ENCODE measurements around the gene FAM20A. TPM values are rescaled to one million over a fixed set of nuclear protein-coding genes. Genes with fewer than 3 reads are reported as not detected.
A peak's percentile ranks its signal among the peaks of the same experiment; 100 is the strongest.

FAM20A gene
- total RNA-seq, 1 experiment from 2014 or later = 0.34 TPM

GRCh38 chr17:68614718-68615117, 13.6 kb upstream of the FAM20A start:
- DNase-seq = no peak
- intact Hi-C loops (cut with micrococcal nuclease; ENCODE audit: unreplicated experiment) = loop anchor here (1.0 to 10.0 kb wide), 2 partner anchors 80 to 150 kb away; no protein-coding TSS in a partner anchor
- Histone ChIP-seq H3K27me3 (replicated peaks; ENCODE audit: control insufficient read depth, insufficient read depth, low read length) (no peaks in the 10 kb centered on the region; the same call in 1 of the 2 replicates), H3K4me1 (no peaks in the 10 kb centered on the region), H3K4me3 (ENCODE audit: low read depth, low read length) (no peak overlapping the region), H3K36me3 (ENCODE audit: control insufficient read depth, insufficient read depth, low read length) (no peaks in the 10 kb centered on the region), H3K9me3 (peaks cover 7% of the 10 kb centered on the region)
- no peaks in the 10 kb centered on the region for H3K4me1 Mint-ChIP-seq (ENCODE audit: low read depth, unreplicated experiment)
- ChIA-PET POLR2A (no interaction called here), CTCF (interaction anchor here (0.6 to 0.7 kb wide), 3 partner anchors 9 to 777 kb away, joined by 4 to 5 read pairs (median 4); no protein-coding TSS in a partner anchor)
- H3K27me3 Mint-ChIP-seq (ENCODE audit: insufficient read depth, unreplicated experiment) = peaks cover 7% of the 10 kb centered on the region
- no peaks in the 10 kb centered on the region for H3K36me3 Mint-ChIP-seq (ENCODE audit: insufficient read depth, unreplicated experiment)
- no peak overlapping the region for H3K27ac Mint-ChIP-seq (ENCODE audit: unreplicated experiment)
- H3K9me3 Mint-ChIP-seq (ENCODE audit: unreplicated experiment) = no peaks in the 10 kb centered on the region
- H3K4me3 Mint-ChIP-seq (ENCODE audit: unreplicated experiment) = no peak overlapping the region
- BruUV-seq (replicated peaks) = no TSS peak
- no peak for TF ChIP-seq CTCF (IDR thresholded peaks at IDR 0.05; ENCODE audit: insufficient read depth in 1 of 2, low read depth in 1 of 2, low read length in 1 of 2, severe bottlenecking in 1 of 2, unreplicated experiment in 1 of 2)

GRCh38 chr17:68613739-68614298, 12.7 kb upstream of the FAM20A start:
- H3K4me3 Mint-ChIP-seq (ENCODE audit: unreplicated experiment) = no peak overlapping the region
- intact Hi-C loops (cut with micrococcal nuclease; ENCODE audit: unreplicated experiment) = loop anchor here (1.0 to 10.0 kb wide), 2 partner anchors 80 to 149 kb away; no protein-coding TSS in a partner anchor

GRCh38 chr17:68612923-68613292, 11.7 kb upstream of the FAM20A start:
- H3K27me3 ChIP-seq (replicated peaks; ENCODE audit: control insufficient read depth, insufficient read depth, low read length) = no peaks in the 10 kb centered on the region; the same call in 1 of the 2 replicates
- BruUV-seq (replicated peaks) = no TSS peak
- peaks cover 5% of the 10 kb centered on the region for H3K9me3 Mint-ChIP-seq (ENCODE audit: unreplicated experiment)
- no peak overlapping the region for H3K27ac Mint-ChIP-seq (ENCODE audit: unreplicated experiment)
- POLR2A ChIA-PET = no interaction called here
- intact Hi-C loops (cut with micrococcal nuclease; ENCODE audit: unreplicated experiment) = loop anchor here (10.0 kb wide), 1 partner anchor 148 kb away; no protein-coding TSS in a partner anchor
- CTCF ChIA-PET = no interaction called here
- peaks cover 25% of the 10 kb centered on the region for H3K9me3 ChIP-seq
- no peaks in the 10 kb centered on the region for H3K4me1 Mint-ChIP-seq (ENCODE audit: low read depth, unreplicated experiment)
- H3K36me3 ChIP-seq (ENCODE audit: control insufficient read depth, insufficient read depth, low read length) = no peaks in the 10 kb centered on the region
- no peaks in the 10 kb centered on the region for H3K36me3 Mint-ChIP-seq (ENCODE audit: insufficient read depth, unreplicated experiment)
- no peaks in the 10 kb centered on the region for H3K4me1 ChIP-seq
- no peak overlapping the region for H3K4me3 ChIP-seq (ENCODE audit: low read depth, low read length)
- no peaks in the 10 kb centered on the region for H3K27me3 Mint-ChIP-seq (ENCODE audit: insufficient read depth, unreplicated experiment)
- no peak for TF ChIP-seq CTCF (IDR thresholded peaks at IDR 0.05; ENCODE audit: insufficient read depth in 1 of 2, low read depth in 1 of 2, low read length in 1 of 2, severe bottlenecking in 1 of 2, unreplicated experiment in 1 of 2)
- no peak overlapping the region for H3K4me3 Mint-ChIP-seq (ENCODE audit: unreplicated experiment)
- DNase-seq = no peak

More at GRCh38 chr17:68613739-68614298, 12.7 kb upstream of the FAM20A start:
- Histone ChIP-seq H3K4me3 (ENCODE audit: low read depth, low read length) (no peak overlapping the region), H3K27me3 (replicated peaks; ENCODE audit: control insufficient read depth, insufficient read depth, low read length) (no peaks in the 10 kb centered on the region; the same call in 1 of the 2 replicates), H3K36me3 (ENCODE audit: control insufficient read depth, insufficient read depth, low read length) (no peaks in the 10 kb centered on the region), H3K9me3 (peaks cover 16% of the 10 kb centered on the region), H3K4me1 (no peaks in the 10 kb centered on the region)
- no peaks in the 10 kb centered on the region for H3K9me3 Mint-ChIP-seq (ENCODE audit: unreplicated experiment)
- TF ChIP-seq CTCF (IDR thresholded peaks at IDR 0.05; ENCODE audit: insufficient read depth in 1 of 2, low read depth in 1 of 2, low read length in 1 of 2, severe bottlenecking in 1 of 2, unreplicated experiment in 1 of 2) = peak; percentile 61 to 63
- no TSS peak for BruUV-seq (replicated peaks)
- no peaks in the 10 kb centered on the region for H3K4me1 Mint-ChIP-seq (ENCODE audit: low read depth, unreplicated experiment)
- CTCF ChIA-PET = interaction anchor here (0.6 to 1.0 kb wide), 6 partner anchors 9 to 778 kb away, joined by 3 to 4 read pairs (median 3); no protein-coding TSS in a partner anchor
- POLR2A ChIA-PET = interaction anchor here (0.7 kb wide), 1 partner anchor 57 kb away, joined by 5 read pairs; no protein-coding TSS in a partner anchor
- H3K27me3 Mint-ChIP-seq (ENCODE audit: insufficient read depth, unreplicated experiment) = peaks cover 4% of the 10 kb centered on the region
- H3K27ac Mint-ChIP-seq (ENCODE audit: unreplicated experiment) = no peak overlapping the region
- peak; percentile 64 to 79 for DNase-seq
- H3K36me3 Mint-ChIP-seq (ENCODE audit: insufficient read depth, unreplicated experiment) = no peaks in the 10 kb centered on the region

Data from Caco-2 (cell line).